PC-9 (cell line): Measurements from ENCODE around the gene SYK. TPM values are rescaled to one million over a fixed set of nuclear protein-coding genes. Genes with fewer than 3 reads are reported as not detected.

Experiments
- BruUV-seq: library from RNA; stranded (reverse); fragments of 400-500 nt; replicated peaks from 2 replicates; lab custom pipeline; 2021; lab: Mats Ljungman, UMichigan
- CTCF ChIA-PET: fragments of 300-600 bp; sonication (Branson Sonifier 250); formaldehyde crosslinking; loops from one replicate; lab custom pipeline; 2022; ENCODE audit warnings: antibody characterized with exemption; lab: Charles Lee
- POLR2A ChIA-PET: fragments of 300-600 bp; sonication (Branson Sonifier 250); formaldehyde crosslinking; loops from one replicate; lab custom pipeline; 2022; ENCODE audit warnings: antibody characterized with exemption; ENCODE audit not compliant: unreplicated experiment; lab: Charles Lee
- DNase-seq, 2 experiments: peaks; one replicate each; pipeline versions ENCODE4 v3.0.0 to v3.0.0-alpha.2; 2015 to 2022; ENCODE audit warnings: mixed read lengths in 1 of 2
- H2AFZ ChIP-seq: fragments of 200-600 bp; sonication (generic); 2 replicates; pipeline ENCODE4 v1.8.1; 2017; ENCODE audit warnings: antibody characterized with exemption
- H3F3A ChIP-seq: fragments of 200-600 bp; sonication (generic); 2 replicates; pipeline ENCODE4 v1.8.1; 2017; ENCODE audit warnings: antibody characterized with exemption, mild to moderate bottlenecking, low read depth; ENCODE audit not compliant: insufficient read depth
- H3K27ac ChIP-seq: fragments of 200-600 bp; sonication (generic); 2 replicates; pipeline ENCODE4 v1.6.1; 2016; ENCODE audit warnings: mixed run types
- H3K27me3 ChIP-seq: fragments of 200-600 bp; sonication (generic); 2 replicates; pipeline ENCODE4 v1.6.1; 2016; ENCODE audit warnings: low read depth, mixed run types; ENCODE audit not compliant: insufficient read depth
- H3K36me3 ChIP-seq: fragments of 200-600 bp; sonication (generic); 2 replicates; pipeline ENCODE4 v1.6.1; 2016; ENCODE audit warnings: low read depth, mixed run types
- H3K4me1 ChIP-seq: fragments of 200-600 bp; sonication (generic); replicated peaks from 2 replicates; pipeline ENCODE4 v1.6.1; 2016; ENCODE audit warnings: mixed run types; ENCODE audit not compliant: insufficient read depth
- H3K4me2 ChIP-seq: fragments of 200-600 bp; sonication (generic); 2 replicates; pipeline ENCODE4 v1.6.1; 2017; ENCODE audit warnings: mixed run types
- H3K4me3 ChIP-seq: fragments of 200-600 bp; sonication (generic); 2 replicates; pipeline ENCODE4 v1.6.1; 2016; ENCODE audit warnings: mixed run types
- H3K79me2 ChIP-seq: fragments of 200-600 bp; sonication (generic); 2 replicates; pipeline ENCODE4 v1.6.1; 2017; ENCODE audit warnings: low read depth, mixed run types
- H3K9me2 ChIP-seq: fragments of 200-600 bp; sonication (generic); 2 replicates; pipeline ENCODE4 v1.8.1; 2017; ENCODE audit warnings: mild to moderate bottlenecking; ENCODE audit not compliant: insufficient read depth
- H3K9me3 ChIP-seq: fragments of 200-600 bp; sonication (generic); 2 replicates; pipeline ENCODE4 v1.8.1; 2016; ENCODE audit warnings: low read depth; ENCODE audit not compliant: insufficient read depth
- H4K20me1 ChIP-seq: fragments of 200-600 bp; sonication (generic); 2 replicates; pipeline ENCODE4 v1.8.1; 2017; ENCODE audit not compliant: insufficient read depth
- EZH2 ChIP-seq: fragments of 200-600 bp; sonication (generic); IDR thresholded peaks from 2 replicates; pipeline ENCODE4 v1.8.0; 2017; ENCODE audit warnings: antibody characterized with exemption, low read depth
- intact Hi-C: fragments of 100-400 bp; cut with micrococcal nuclease; formaldehyde crosslinking; loops from one replicate; pipeline ENCODE4 v1.10.0; 2022; ENCODE audit not compliant: unreplicated experiment
- total RNA-seq: library from RNA; stranded (reverse); gene quantifications from 2 replicates; pipeline ENCODE4 v1.2.3, GENCODE V29; 2021
- TF ChIP-seq, protein P1 (sequence below): fragments of 200-600 bp; sonication (generic); conservative IDR thresholded peaks from 2 replicates; pipeline ENCODE4 v1.6.1; 2017; ENCODE audit warnings: mixed run types, antibody characterized with exemption, mild to moderate bottlenecking, moderate library complexity

SYK gene
- total RNA-seq, 1 experiment from 2014 or later, result 32.1 TPM

- no peaks in the 10 kb centered on the region for H3K9me3 ChIP-seq
- no peak for TF ChIP-seq EZH2
- TF ChIP-seq, protein P1, sequence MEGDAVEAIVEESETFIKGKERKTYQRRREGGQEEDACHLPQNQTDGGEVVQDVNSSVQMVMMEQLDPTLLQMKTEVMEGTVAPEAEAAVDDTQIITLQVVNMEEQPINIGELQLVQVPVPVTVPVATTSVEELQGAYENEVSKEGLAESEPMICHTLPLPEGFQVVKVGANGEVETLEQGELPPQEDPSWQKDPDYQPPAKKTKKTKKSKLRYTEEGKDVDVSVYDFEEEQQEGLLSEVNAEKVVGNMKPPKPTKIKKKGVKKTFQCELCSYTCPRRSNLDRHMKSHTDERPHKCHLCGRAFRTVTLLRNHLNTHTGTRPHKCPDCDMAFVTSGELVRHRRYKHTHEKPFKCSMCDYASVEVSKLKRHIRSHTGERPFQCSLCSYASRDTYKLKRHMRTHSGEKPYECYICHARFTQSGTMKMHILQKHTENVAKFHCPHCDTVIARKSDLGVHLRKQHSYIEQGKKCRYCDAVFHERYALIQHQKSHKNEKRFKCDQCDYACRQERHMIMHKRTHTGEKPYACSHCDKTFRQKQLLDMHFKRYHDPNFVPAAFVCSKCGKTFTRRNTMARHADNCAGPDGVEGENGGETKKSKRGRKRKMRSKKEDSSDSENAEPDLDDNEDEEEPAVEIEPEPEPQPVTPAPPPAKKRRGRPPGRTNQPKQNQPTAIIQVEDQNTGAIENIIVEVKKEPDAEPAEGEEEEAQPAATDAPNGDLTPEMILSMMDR, result no peak
- H3K9me2 ChIP-seq, result 0 out of 2 replicates have a peak, but pooled peaks cover 10% of the 10 kb centered on the region
- ChIA-PET POLR2A (no interaction called here), CTCF (interaction anchor here (0.6 kb wide), 1 partner anchor 51 kb away, joined by 3 read pairs; no protein-coding TSS in a partner anchor)
- no peaks in the 10 kb centered on the region for H3K79me2 ChIP-seq
- no peak overlapping the region for H2AFZ ChIP-seq
- no peaks in the 10 kb centered on the region for H4K20me1 ChIP-seq
- no peak for DNase-seq
- no peak overlapping the region for H3K4me2 ChIP-seq
- no peaks in the 10 kb centered on the region for H3F3A ChIP-seq
- intact Hi-C loops, result no loop called here
- no peaks in the 10 kb centered on the region for H3K27me3 ChIP-seq
- no peak overlapping the region for H3K27ac ChIP-seq
- H3K36me3 ChIP-seq, result no peaks in the 10 kb centered on the region
- H3K4me3 ChIP-seq, result no peak overlapping the region
- H3K4me1 ChIP-seq, result peaks cover 5% of the 10 kb centered on the region; the same call in 1 of the 2 replicates
- no TSS peak for BruUV-seq
Observed at GRCh38 chr9:90933468-90933867, 131.8 kb downstream of the SYK start.

- Histone ChIP-seq H3K27ac (no peak overlapping the region), H4K20me1 (no peaks in the 10 kb centered on the region), H3K27me3 (no peaks in the 10 kb centered on the region), H2AFZ (no peak overlapping the region), H3K9me3 (no peaks in the 10 kb centered on the region), H3F3A (no peaks in the 10 kb centered on the region), H3K4me3 (no peak overlapping the region), H3K4me1 (peaks cover 17% of the 10 kb centered on the region; the same call in 1 of the 2 replicates), H3K79me2 (no peaks in the 10 kb centered on the region), H3K4me2 (no peak overlapping the region), H3K9me2 (no peaks in the 10 kb centered on the region), H3K36me3 (no peaks in the 10 kb centered on the region)
- no peak for DNase-seq
- TF ChIP-seq, protein P1, result no peak
- no peak for TF ChIP-seq EZH2
- BruUV-seq, result no TSS peak
- CTCF ChIA-PET, result no interaction called here
- intact Hi-C loops, result no loop called here
- POLR2A ChIA-PET, result no interaction called here
Observed at GRCh38 chr9:90939351-90939750, 137.7 kb downstream of the SYK start.

DNA sequence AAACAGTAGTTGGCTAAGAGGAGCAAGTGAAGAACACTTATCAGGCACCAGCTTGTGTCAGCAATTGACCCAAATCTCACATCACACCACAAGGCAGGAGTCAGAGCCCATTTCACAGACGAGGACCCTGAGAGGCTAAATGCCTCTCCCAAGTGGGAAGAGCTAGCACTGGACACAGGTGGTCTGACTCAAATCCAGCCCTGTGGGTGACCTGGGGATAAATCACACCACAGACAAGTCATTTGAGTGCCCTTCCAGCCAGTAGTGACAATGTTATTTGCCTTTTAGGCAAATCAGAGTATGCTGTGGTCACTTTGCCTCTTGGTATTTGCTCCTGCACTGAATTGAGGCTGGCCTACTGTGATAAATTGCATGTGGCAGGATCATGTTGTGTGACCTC, 138.7 kb downstream of the SYK start:
- intact Hi-C loops, result no loop called here
- no peak overlapping the region for H3K4me2 ChIP-seq
- no TSS peak for BruUV-seq
- no peaks in the 10 kb centered on the region for H3K9me2 ChIP-seq
- no peaks in the 10 kb centered on the region for H3K27me3 ChIP-seq
- H3K4me3 ChIP-seq, result no peak overlapping the region
- H4K20me1 ChIP-seq, result no peaks in the 10 kb centered on the region
- ChIA-PET CTCF (no interaction called here), POLR2A (no interaction called here)
- TF ChIP-seq EZH2, result no peak
- TF ChIP-seq, protein P1, result no peak
- no peaks in the 10 kb centered on the region for H3K9me3 ChIP-seq
- no peaks in the 10 kb centered on the region for H3F3A ChIP-seq
- no peak overlapping the region for H3K27ac ChIP-seq
- H3K36me3 ChIP-seq, result no peaks in the 10 kb centered on the region
- H3K79me2 ChIP-seq, result no peaks in the 10 kb centered on the region
- H3K4me1 ChIP-seq, result peaks cover 15% of the 10 kb centered on the region; the same call in 1 of the 2 replicates
- no peak for DNase-seq
- no peak overlapping the region for H2AFZ ChIP-seq
